Endodermal cell (in vitro differentiated cells): ENCODE results near the gene TUBB6. TPM values are rescaled to one million over a fixed set of nuclear protein-coding genes. Genes with fewer than 3 reads are reported as not detected.

Experiments used
- DNase-seq: peaks from one replicate; pipeline ENCODE4 v3.0.0-alpha.2; 2017
- H3K27ac ChIP-seq: 2 replicates; pipeline ENCODE4 v1.5.1; 2013; ENCODE audit warnings: mild to moderate bottlenecking, low read depth, low read length, moderate library complexity
- H3K27me3 ChIP-seq: 2 replicates; pipeline ENCODE4 v1.6.1; 2013; ENCODE audit warnings: mild to moderate bottlenecking, low read length, moderate library complexity; ENCODE audit not compliant: insufficient read depth, control insufficient read depth, poor library complexity, severe bottlenecking
- H3K36me3 ChIP-seq: 2 replicates; pipeline ENCODE4 v1.7.0; 2013; ENCODE audit warnings: mild to moderate bottlenecking, low read length, moderate library complexity; ENCODE audit not compliant: control insufficient read depth, insufficient read depth
- H3K4me1 ChIP-seq: one replicate; pipeline ENCODE4 v1.7.0; 2013; ENCODE audit warnings: low read length; ENCODE audit not compliant: control insufficient read depth, insufficient read depth
- H3K4me3 ChIP-seq: 2 replicates; pipeline ENCODE4 v1.5.1; 2013; ENCODE audit warnings: mild to moderate bottlenecking, low read length, moderate library complexity
- H3K9ac ChIP-seq: 2 replicates; pipeline ENCODE4 v1.6.1; 2013; ENCODE audit warnings: mild to moderate bottlenecking, low read length, moderate library complexity; ENCODE audit not compliant: poor library complexity, severe bottlenecking; ENCODE audit errors: extremely low read depth
- H3K9me3 ChIP-seq: 2 replicates; pipeline ENCODE4 v1.6.1; 2013; ENCODE audit warnings: mild to moderate bottlenecking, low read length, moderate library complexity; ENCODE audit not compliant: control insufficient read depth
- H3K27ac Mint-ChIP-seq: 2 replicates; pipeline ENCODE4 v1.8.0; 2020; ENCODE audit warnings: mixed read lengths
- H3K27me3 Mint-ChIP-seq: 2 replicates; pipeline ENCODE4 v1.8.0; 2021; ENCODE audit warnings: mild to moderate bottlenecking, mixed read lengths; ENCODE audit not compliant: insufficient read depth
- H3K36me3 Mint-ChIP-seq: 2 replicates; pipeline ENCODE4 v1.8.0; 2020; ENCODE audit warnings: low read depth, mixed read lengths
- H3K4me1 Mint-ChIP-seq: 2 replicates; pipeline ENCODE4 v1.8.0; 2020; ENCODE audit warnings: mixed read lengths
- H3K4me3 Mint-ChIP-seq: 2 replicates; pipeline ENCODE4 v1.8.0; 2020; ENCODE audit warnings: mild to moderate bottlenecking, moderate library complexity, mixed read lengths
- H3K9me3 Mint-ChIP-seq: 2 replicates; pipeline ENCODE4 v1.8.0; 2020; ENCODE audit warnings: mild to moderate bottlenecking, mixed read lengths
- CTCF ChIP-seq: fragments of 200-600 bp; sonication (generic); conservative IDR thresholded peaks from 2 replicates; pipeline ENCODE4 v1.5.0; 2021; ENCODE audit warnings: antibody characterized with exemption, mild to moderate bottlenecking
- WGBS, 2 experiments: methylation state at CpG; one replicate each; pipeline versions ENCODE4 v1.1.5 to v1.1.7; 2013; ENCODE audit warnings: missing lambda C conversion rate in 2 of 2, mixed read lengths in 1 of 2; ENCODE audit not compliant: insufficient coverage in 1 of 2, insufficient read length in 1 of 2; 5-methylcytosine and 5-hydroxymethylcytosine counted together
- total RNA-seq, 2 donors: library from RNA; stranded (reverse); fragmentation: NEBNext Ultra II Directional in 1 of 2; extraction: Animal tissue kit (Norgen Biotek cat#: 25700) in 1 of 2; gene quantifications; 2 replicates in 1 of 2; 3 replicates in 1 of 2; pipeline ENCODE4 v1.2.1, GENCODE V29; 2021

Gene TUBB6
- total RNA-seq, 2 donors from 2014 or later, result 33.0 to 45.4 TPM

GRCh38 chr18:12290086-12290485 is 18.0 kb upstream of the TUBB6 start:
- no peaks in the 10 kb centered on the region for H3K9me3 Mint-ChIP-seq
- H3K36me3 Mint-ChIP-seq, result no peaks in the 10 kb centered on the region
- Histone ChIP-seq H3K4me3 (no peak overlapping the region), H3K4me1 (peaks cover 3% of the 10 kb centered on the region), H3K27me3 (peaks cover 38% of the 10 kb centered on the region), H3K9ac (no peak overlapping the region), H3K9me3 (no peaks in the 10 kb centered on the region), H3K36me3 (no peaks in the 10 kb centered on the region), H3K27ac (no peak overlapping the region)
- TF ChIP-seq CTCF, result no peak
- 93 to 100% methylated on average over 1 to 2 of the region's 2 CpGs for WGBS, 2 experiments
- no peak overlapping the region for H3K27ac Mint-ChIP-seq
- peaks cover 13% of the 10 kb centered on the region for H3K4me1 Mint-ChIP-seq
- peaks cover 42% of the 10 kb centered on the region for H3K27me3 Mint-ChIP-seq
- H3K4me3 Mint-ChIP-seq, result no peak overlapping the region
- peak; percentile 20 for DNase-seq

GRCh38 chr18:12291161-12291560 is 16.9 kb upstream of the TUBB6 start:
- Histone ChIP-seq H3K9me3 (no peaks in the 10 kb centered on the region), H3K27me3 (peaks cover 35% of the 10 kb centered on the region), H3K4me1 (peaks cover 3% of the 10 kb centered on the region), H3K27ac (no peak overlapping the region), H3K36me3 (no peaks in the 10 kb centered on the region), H3K4me3 (no peak overlapping the region), H3K9ac (no peak overlapping the region)
- H3K4me3 Mint-ChIP-seq, result no peak overlapping the region
- DNase-seq, result peak; percentile 4
- H3K27me3 Mint-ChIP-seq, result peaks cover 35% of the 10 kb centered on the region
- no peak overlapping the region for H3K27ac Mint-ChIP-seq
- WGBS, 2 experiments, result 93 to 100% methylated on average over 3 to 6 of the region's 6 CpGs
- H3K9me3 Mint-ChIP-seq, result no peaks in the 10 kb centered on the region
- peaks cover 13% of the 10 kb centered on the region for H3K4me1 Mint-ChIP-seq
- no peak for TF ChIP-seq CTCF
- H3K36me3 Mint-ChIP-seq, result no peaks in the 10 kb centered on the region

GRCh38 chr18:12291690-12292089 is 16.4 kb upstream of the TUBB6 start:
- no peak for TF ChIP-seq CTCF
- DNase-seq, result no peak
- Mint-ChIP-seq H3K4me3 (no peak overlapping the region), H3K27me3 (peaks cover 29% of the 10 kb centered on the region), H3K27ac (no peak overlapping the region), H3K36me3 (no peaks in the 10 kb centered on the region), H3K9me3 (no peaks in the 10 kb centered on the region), H3K4me1 (peaks cover 13% of the 10 kb centered on the region)
- Histone ChIP-seq H3K9me3 (no peaks in the 10 kb centered on the region), H3K4me3 (no peak overlapping the region), H3K27me3 (peaks cover 30% of the 10 kb centered on the region), H3K9ac (no peak overlapping the region), H3K36me3 (no peaks in the 10 kb centered on the region), H3K27ac (no peak overlapping the region), H3K4me1 (peaks cover 3% of the 10 kb centered on the region)
- WGBS, 2 experiments, result 90 to 92% methylated on average over 13 to 14 of the region's 14 CpGs
